Tibial nerve (tissue), 4 donors: ENCODE measurements around the gene PLEKHM1. TPM values are rescaled to one million over a fixed set of nuclear protein-coding genes. Genes with fewer than 3 reads are reported as not detected.

Source experiments
- DNase-seq, 2 donors: peaks; one replicate each; pipeline ENCODE4 v3.0.0-alpha.2; 2019; ENCODE audit warnings: low spot score in 2 of 2
- H3K27ac ChIP-seq, 4 donors: fragments of 200-600 bp; sonication (generic) in 3 of 4; one replicate each; pipeline ENCODE4 v1.5.1; 2017 to 2019; ENCODE audit warnings: mild to moderate bottlenecking in 1 of 4
- H3K27me3 ChIP-seq, 2 donors: fragments of 200-600 bp; sonication (generic) in 1 of 2; one replicate each; pipeline versions ENCODE4 v1.5.1 to v1.6.0; 2017 to 2019
- H3K36me3 ChIP-seq, 3 donors: fragments of 200-600 bp; sonication (generic); one replicate each; pipeline ENCODE4 v1.5.1; 2018 to 2019
- H3K4me1 ChIP-seq, 4 donors: fragments of 200-600 bp; sonication (generic) in 3 of 4; one replicate each; pipeline ENCODE4 v1.5.1; 2017 to 2019
- H3K4me3 ChIP-seq, 4 donors: fragments of 200-600 bp; sonication (generic) in 3 of 4; one replicate each; pipeline ENCODE4 v1.5.1; 2017 to 2019; ENCODE audit warnings: mild to moderate bottlenecking in 1 of 4, moderate library complexity in 1 of 4
- H3K9me3 ChIP-seq, 4 donors: fragments of 200-600 bp; sonication (generic) in 3 of 4; one replicate each; pipeline ENCODE4 v1.5.1; 2017 to 2019
- EP300 ChIP-seq, 2 donors: sonication (generic); formaldehyde crosslinking; IDR thresholded peaks; one replicate each; pipeline ENCODE4 v1.6.1; 2017; ENCODE audit warnings: antibody characterized with exemption in 2 of 2, mild to moderate bottlenecking in 1 of 2
- POLR2A ChIP-seq, 2 donors: fragments of 450-650 bp; IDR thresholded peaks; one replicate each; pipeline ENCODE4 v1.6.1; 2017; ENCODE audit warnings: antibody characterized with exemption in 2 of 2, mild to moderate bottlenecking in 2 of 2, moderate library complexity in 2 of 2
- WGBS, 2 donors: methylation state at CpG; one replicate each; pipeline ENCODE4 v1.1.5; 2018; 5-methylcytosine and 5-hydroxymethylcytosine counted together
- total RNA-seq, 4 donors: library from RNA; depleted of rRNA; stranded (reverse); fragments of >200 nt; gene quantifications; one replicate each; pipeline ENCODE4 v1.1.0, GENCODE V29; 2016
- TF ChIP-seq, protein P1 (sequence below), 5 experiments: fragments of 200-600 bp in 3 of 5; fragments of 450-650 bp in 2 of 5; sonication (generic) in 3 of 5; IDR thresholded peaks; one replicate each; pipeline ENCODE4 v1.5.1; 2016 to 2019; ENCODE audit warnings: antibody characterized with exemption in 5 of 5, mild to moderate bottlenecking in 3 of 5, moderate library complexity in 2 of 5

The PLEKHM1 gene
- total RNA-seq, 4 donors from 2014 or later = 36.7 to 75.7 (median 67.3) TPM

DNA sequence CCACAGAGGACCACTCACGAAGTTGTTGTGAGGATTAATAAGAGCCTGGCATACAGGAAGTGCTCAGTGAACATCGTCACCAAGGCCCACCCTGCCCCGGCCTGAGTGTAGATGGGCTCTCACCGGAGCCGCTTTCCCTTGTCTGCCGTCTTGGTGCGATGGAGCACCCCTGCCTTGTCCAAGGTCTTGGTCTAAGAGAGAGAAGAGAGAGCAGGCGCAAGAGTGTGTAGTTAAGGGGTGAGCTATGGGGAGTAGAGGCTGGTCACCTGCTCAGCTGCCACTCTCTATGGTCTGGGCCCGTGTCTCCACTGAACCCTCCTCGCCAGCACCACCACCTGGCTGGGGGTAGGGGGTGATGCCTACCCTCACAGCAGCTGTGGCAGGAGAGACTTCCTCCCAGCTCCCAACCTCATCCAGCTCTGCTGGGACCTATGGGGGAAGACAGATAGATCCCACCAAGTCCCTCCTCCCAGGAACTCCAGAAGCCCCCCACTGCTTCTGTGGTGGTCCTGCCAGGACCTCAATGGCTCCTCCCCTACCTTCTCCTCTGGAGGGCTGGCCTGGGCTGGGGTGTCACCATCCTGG lies 86.5 kb downstream of the PLEKHM1 start:
- peaks cover 0 to 30% (median 6%) of the 10 kb centered on the region in 4 donors for H3K4me1 ChIP-seq
- H3K4me3 ChIP-seq = no peak overlapping the region
- H3K9me3 ChIP-seq = no peaks in the 10 kb centered on the region
- peaks cover 0 to 29% (median 11%) of the 10 kb centered on the region in 3 donors for H3K36me3 ChIP-seq
- H3K27me3 ChIP-seq = peaks cover 0 to 5% of the 10 kb centered on the region in 2 donors
- TF ChIP-seq POLR2A (IDR thresholded peaks at IDR 0.05) (no peak), EP300 (IDR thresholded peaks at IDR 0.05) (no peak)
- TF ChIP-seq, protein P1, sequence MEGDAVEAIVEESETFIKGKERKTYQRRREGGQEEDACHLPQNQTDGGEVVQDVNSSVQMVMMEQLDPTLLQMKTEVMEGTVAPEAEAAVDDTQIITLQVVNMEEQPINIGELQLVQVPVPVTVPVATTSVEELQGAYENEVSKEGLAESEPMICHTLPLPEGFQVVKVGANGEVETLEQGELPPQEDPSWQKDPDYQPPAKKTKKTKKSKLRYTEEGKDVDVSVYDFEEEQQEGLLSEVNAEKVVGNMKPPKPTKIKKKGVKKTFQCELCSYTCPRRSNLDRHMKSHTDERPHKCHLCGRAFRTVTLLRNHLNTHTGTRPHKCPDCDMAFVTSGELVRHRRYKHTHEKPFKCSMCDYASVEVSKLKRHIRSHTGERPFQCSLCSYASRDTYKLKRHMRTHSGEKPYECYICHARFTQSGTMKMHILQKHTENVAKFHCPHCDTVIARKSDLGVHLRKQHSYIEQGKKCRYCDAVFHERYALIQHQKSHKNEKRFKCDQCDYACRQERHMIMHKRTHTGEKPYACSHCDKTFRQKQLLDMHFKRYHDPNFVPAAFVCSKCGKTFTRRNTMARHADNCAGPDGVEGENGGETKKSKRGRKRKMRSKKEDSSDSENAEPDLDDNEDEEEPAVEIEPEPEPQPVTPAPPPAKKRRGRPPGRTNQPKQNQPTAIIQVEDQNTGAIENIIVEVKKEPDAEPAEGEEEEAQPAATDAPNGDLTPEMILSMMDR (IDR thresholded peaks at IDR 0.05) = no peak
- H3K27ac ChIP-seq = no peak overlapping the region
- 94 to 97% methylated on average over 10 of the region's 10 CpGs for WGBS, 2 donors
- no peak for DNase-seq

DNA sequence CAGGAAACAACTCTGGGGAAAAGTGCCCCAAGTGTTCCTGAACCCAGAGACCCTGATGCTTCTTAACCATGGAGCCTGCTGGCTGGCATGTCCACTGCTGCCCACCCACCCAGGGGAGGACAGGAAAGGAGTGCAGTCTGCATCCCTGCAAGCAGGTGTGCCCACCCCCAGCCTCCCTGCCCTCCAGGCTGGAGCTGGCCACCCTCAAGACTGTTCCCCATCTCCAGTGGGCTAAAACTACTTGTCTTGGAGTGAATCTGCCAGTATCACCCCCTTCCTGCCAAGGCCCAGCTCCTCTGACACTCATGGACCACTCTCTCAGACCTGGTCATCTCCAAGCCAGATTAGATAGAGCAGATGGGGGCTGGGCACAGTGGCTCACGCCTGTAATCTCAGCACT lies 87.6 kb downstream of the PLEKHM1 start:
- H3K27me3 ChIP-seq = peaks cover 0 to 5% of the 10 kb centered on the region in 2 donors
- H3K36me3 ChIP-seq = peaks cover 0 to 36% (median 11%) of the 10 kb centered on the region in 3 donors
- no peak for DNase-seq
- H3K27ac ChIP-seq = no peak overlapping the region
- no peaks in the 10 kb centered on the region for H3K9me3 ChIP-seq
- H3K4me3 ChIP-seq = no peak overlapping the region
- TF ChIP-seq EP300 (IDR thresholded peaks at IDR 0.05) = no peak
- TF ChIP-seq POLR2A (IDR thresholded peaks at IDR 0.05) = no peak
- TF ChIP-seq, protein P1 (IDR thresholded peaks at IDR 0.05) = no peak
- peaks cover 0 to 21% (median 6%) of the 10 kb centered on the region in 4 donors for H3K4me1 ChIP-seq
- 62 to 91% methylated on average over 1 of the region's 1 CpG for WGBS, 2 donors

DNA sequence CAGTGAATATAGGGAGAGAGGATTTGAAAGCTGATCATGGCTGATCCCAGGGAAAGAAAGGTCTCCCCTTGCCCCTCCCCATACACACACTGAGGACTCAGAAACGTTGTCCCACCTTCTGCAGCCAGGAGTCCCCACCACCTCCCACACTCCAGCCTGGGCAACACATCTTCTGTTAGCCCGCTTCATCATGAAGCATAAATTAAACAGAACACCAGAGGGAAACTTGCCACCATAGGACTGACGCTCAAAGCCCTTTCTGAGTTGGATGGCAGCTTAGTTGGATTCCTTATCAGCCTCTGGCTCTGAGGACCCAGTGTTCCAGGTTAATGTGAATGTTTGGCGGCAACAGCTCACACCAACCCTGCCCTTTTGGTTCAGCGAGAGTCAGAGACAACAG lies 91.7 kb downstream of the PLEKHM1 start:
- no peaks in the 10 kb centered on the region for H3K27me3 ChIP-seq
- no peak overlapping the region for H3K27ac ChIP-seq
- no peak for DNase-seq
- H3K9me3 ChIP-seq = no peaks in the 10 kb centered on the region
- TF ChIP-seq, protein P1 (IDR thresholded peaks at IDR 0.05) = no peak
- TF ChIP-seq EP300 (IDR thresholded peaks at IDR 0.05) (no peak), POLR2A (IDR thresholded peaks at IDR 0.05) (no peak)
- peaks cover 0 to 12% (median 0%) of the 10 kb centered on the region in 4 donors for H3K4me1 ChIP-seq
- 69 to 71% methylated on average over 5 of the region's 5 CpGs for WGBS, 2 donors
- no peak overlapping the region for H3K4me3 ChIP-seq
- peaks cover 0 to 45% (median 6%) of the 10 kb centered on the region in 3 donors for H3K36me3 ChIP-seq

DNA sequence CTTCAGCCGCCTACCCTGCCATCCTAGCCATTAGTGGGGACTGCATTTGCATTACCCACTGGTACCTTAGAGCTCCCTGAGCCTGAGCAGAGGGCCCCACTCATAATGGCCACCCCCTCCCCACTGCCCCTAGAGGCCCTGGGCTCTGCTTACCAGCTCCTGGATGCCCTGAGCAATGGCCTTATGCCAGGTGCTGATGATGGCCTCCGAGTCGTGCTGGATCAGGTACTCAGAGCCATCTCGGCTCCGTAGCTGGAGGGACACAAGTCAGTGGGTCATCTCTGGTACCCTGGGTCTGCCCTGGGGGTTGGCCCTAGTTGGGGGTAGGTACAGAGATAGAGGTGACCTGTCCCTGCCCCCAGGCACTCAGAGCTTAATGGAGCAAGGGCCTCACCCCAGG lies 92.7 kb downstream of the PLEKHM1 start:
- WGBS, 2 donors = 93 to 94% methylated on average over 3 to 5 of the region's 5 CpGs
- Histone ChIP-seq H3K9me3 (no peaks in the 10 kb centered on the region), H3K4me3 (no peak overlapping the region), H3K36me3 (peaks cover 0 to 37% (median 5%) of the 10 kb centered on the region in 3 donors), H3K27me3 (no peaks in the 10 kb centered on the region), H3K27ac (no peak overlapping the region), H3K4me1 (peaks cover 0 to 12% (median 0%) of the 10 kb centered on the region in 4 donors)
- TF ChIP-seq, protein P1 (IDR thresholded peaks at IDR 0.05) = no peak
- no peak for TF ChIP-seq POLR2A (IDR thresholded peaks at IDR 0.05)
- no peak for TF ChIP-seq EP300 (IDR thresholded peaks at IDR 0.05)
- no peak for DNase-seq

DNA sequence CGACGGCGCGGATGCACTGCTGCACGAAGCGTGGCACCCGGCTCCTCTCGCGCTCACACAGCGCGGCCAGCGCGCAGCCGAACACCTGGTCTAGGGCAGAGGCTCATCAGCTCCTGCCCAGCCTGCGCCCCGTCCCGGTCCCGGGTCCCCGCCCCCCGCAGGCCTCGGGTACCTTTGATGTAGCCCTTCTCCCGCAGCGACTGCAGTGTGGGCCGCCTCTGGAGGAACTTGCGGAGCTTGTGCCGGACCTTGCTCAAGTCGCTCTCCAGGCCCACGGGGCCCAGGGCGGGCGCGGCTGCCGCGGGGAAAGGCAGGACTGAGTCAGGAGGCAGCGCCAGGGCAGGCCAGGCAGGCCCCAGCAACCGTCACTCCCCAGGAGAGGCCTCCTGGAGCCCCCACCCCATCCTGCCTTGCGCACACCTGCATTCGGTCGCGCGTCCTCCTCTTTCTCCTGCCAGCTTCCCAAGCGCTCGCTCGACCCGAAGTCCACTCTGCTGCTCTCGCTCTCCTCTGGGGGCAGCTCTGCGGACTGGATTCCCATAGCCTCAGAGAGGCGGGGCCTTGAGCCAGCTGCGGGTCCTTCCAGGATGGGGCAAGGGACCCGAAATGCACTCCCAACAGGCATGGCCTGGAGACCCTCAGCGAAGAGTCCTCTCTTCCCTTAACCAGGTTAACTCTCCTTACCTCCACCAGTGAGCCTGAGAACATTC lies 93.9 kb downstream of the PLEKHM1 start:
- DNase-seq = no peak
- Histone ChIP-seq H3K36me3 (peaks cover 0 to 27% (median 5%) of the 10 kb centered on the region in 3 donors), H3K27me3 (no peaks in the 10 kb centered on the region), H3K4me3 (no peak overlapping the region), H3K9me3 (no peaks in the 10 kb centered on the region), H3K4me1 (peaks cover 0 to 12% (median 0%) of the 10 kb centered on the region in 4 donors), H3K27ac (no peak overlapping the region)
- TF ChIP-seq, protein P1 (IDR thresholded peaks at IDR 0.05) = no peak
- TF ChIP-seq POLR2A (IDR thresholded peaks at IDR 0.05) (no peak), EP300 (IDR thresholded peaks at IDR 0.05) (no peak)
- WGBS, 2 donors = 88 to 90% methylated on average over 39 to 50 of the region's 50 CpGs
